Measurements from ENCODE around the gene SLIT3. TPM values are rescaled to one million over a fixed set of nuclear protein-coding genes. Genes with fewer than 3 reads are reported as not detected.

SLIT3 gene
- total RNA-seq, 1 donor from 2014 or later: 31.8 TPM

- Mint-ChIP-seq H3K27me3 (ENCODE audit: unreplicated experiment) (no peaks in the 10 kb centered on the region), H3K4me3 (ENCODE audit: unreplicated experiment) (no peak overlapping the region), H3K9me3 (ENCODE audit: unreplicated experiment) (no peaks in the 10 kb centered on the region), H3K36me3 (ENCODE audit: unreplicated experiment) (no peaks in the 10 kb centered on the region), H3K27ac (ENCODE audit: unreplicated experiment) (no peak overlapping the region), H3K4me1 (ENCODE audit: unreplicated experiment) (peaks cover 47% of the 10 kb centered on the region)
- no peak for TF ChIP-seq CTCF (IDR thresholded peaks at IDR 0.05)
- no peak for DNase-seq (ENCODE audit: extremely low spot score, unreplicated experiment)
Observed at GRCh38 chr5:168991311-168991710, 309.6 kb downstream of the SLIT3 start.

DNA sequence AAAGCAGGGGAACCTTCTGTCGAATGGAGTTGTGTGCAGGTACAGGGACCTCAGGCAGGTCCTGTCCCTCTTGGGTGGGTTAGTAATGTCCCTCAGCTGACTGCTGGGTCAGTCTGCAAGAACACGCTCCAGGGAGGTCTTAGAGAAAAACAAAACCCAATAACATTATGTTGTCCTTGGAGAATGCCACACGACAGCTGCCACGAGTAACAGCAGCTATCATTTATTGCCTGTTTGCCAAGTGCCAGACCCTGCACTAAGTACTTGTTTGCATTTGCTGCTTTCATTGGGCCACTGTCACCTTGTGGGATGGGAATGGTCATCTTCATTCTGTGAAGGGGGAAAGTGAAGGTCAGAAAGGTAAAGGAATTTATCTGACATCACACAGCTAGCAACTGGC is 310.3 kb downstream of the SLIT3 start:
- Mint-ChIP-seq H3K36me3 (ENCODE audit: unreplicated experiment) (no peaks in the 10 kb centered on the region), H3K9me3 (ENCODE audit: unreplicated experiment) (no peaks in the 10 kb centered on the region), H3K27ac (ENCODE audit: unreplicated experiment) (no peak overlapping the region), H3K4me3 (ENCODE audit: unreplicated experiment) (no peak overlapping the region), H3K4me1 (ENCODE audit: unreplicated experiment) (peaks cover 47% of the 10 kb centered on the region), H3K27me3 (ENCODE audit: unreplicated experiment) (no peaks in the 10 kb centered on the region)
- no peak for DNase-seq (ENCODE audit: extremely low spot score, unreplicated experiment)
- no peak for TF ChIP-seq CTCF (IDR thresholded peaks at IDR 0.05)

DNA sequence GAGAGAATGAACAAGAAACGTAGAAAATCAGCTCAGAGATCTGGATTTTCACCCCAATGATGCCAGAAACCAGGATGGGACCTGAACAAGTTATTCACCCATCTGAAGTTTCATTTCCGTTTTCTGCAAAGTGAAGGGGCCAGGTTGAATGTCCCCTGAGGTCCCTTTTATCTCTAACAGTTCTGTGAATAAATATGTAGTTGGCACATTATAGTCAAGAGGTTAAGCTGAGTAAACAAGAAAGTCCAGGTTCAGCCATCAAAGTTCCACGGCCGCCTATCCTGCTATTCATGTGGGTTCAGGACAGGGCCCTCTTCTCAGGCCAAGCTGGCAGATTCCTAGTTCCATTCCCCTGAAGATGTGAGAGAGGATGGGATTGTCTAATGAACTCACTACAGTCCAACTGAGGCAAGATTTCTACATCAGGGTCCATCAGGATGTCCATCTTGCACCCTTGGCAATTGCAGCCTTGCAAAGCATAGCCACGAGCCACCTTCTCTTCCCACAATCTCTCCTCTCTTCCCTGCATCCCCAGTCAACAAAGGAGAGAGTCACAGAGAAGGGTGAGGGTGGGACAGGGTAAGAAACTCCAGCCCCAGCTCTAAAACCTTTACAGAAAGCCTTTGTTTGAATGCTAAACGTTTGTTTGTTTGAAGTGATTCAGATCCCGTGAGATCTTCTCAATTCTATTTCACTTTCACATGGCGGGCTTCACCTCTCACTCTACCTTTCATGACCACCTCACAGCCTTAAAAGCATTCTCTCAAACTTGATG is 311.0 kb downstream of the SLIT3 start:
- Mint-ChIP-seq H3K9me3 (ENCODE audit: unreplicated experiment) (no peaks in the 10 kb centered on the region), H3K36me3 (ENCODE audit: unreplicated experiment) (no peaks in the 10 kb centered on the region), H3K27me3 (ENCODE audit: unreplicated experiment) (no peaks in the 10 kb centered on the region), H3K4me3 (ENCODE audit: unreplicated experiment) (no peak overlapping the region), H3K4me1 (ENCODE audit: unreplicated experiment) (peaks cover 47% of the 10 kb centered on the region), H3K27ac (ENCODE audit: unreplicated experiment) (no peak overlapping the region)
- TF ChIP-seq CTCF (IDR thresholded peaks at IDR 0.05): no peak
- no peak for DNase-seq (ENCODE audit: extremely low spot score, unreplicated experiment)

GRCh38 chr5:168988699-168989098 is 312.2 kb downstream of the SLIT3 start:
- no peaks in the 10 kb centered on the region for H3K27me3 Mint-ChIP-seq (ENCODE audit: unreplicated experiment)
- DNase-seq (ENCODE audit: extremely low spot score, unreplicated experiment): no peak

More at GRCh38 chr5:168988699-168989098, 312.2 kb downstream of the SLIT3 start:
- Mint-ChIP-seq H3K9me3 (ENCODE audit: unreplicated experiment) (no peaks in the 10 kb centered on the region), H3K4me3 (ENCODE audit: unreplicated experiment) (no peak overlapping the region), H3K36me3 (ENCODE audit: unreplicated experiment) (no peaks in the 10 kb centered on the region), H3K4me1 (ENCODE audit: unreplicated experiment) (peaks cover 40% of the 10 kb centered on the region), H3K27ac (ENCODE audit: unreplicated experiment) (no peak overlapping the region)
- TF ChIP-seq CTCF (IDR thresholded peaks at IDR 0.05): no peak
